Astrocyte (in vitro differentiated cells and primary cell): ENCODE results near the gene SLC9A9. TPM values are rescaled to one million over a fixed set of nuclear protein-coding genes. Genes with fewer than 3 reads are reported as not detected.
A peak's percentile ranks its signal among the peaks of the same experiment; 100 is the strongest.

ENCODE experiments used
- DNase-seq: peaks from one replicate; pipeline ENCODE4 v3.0.0-alpha.2; 2010; ENCODE audit warnings: low read depth
- FAIRE-seq: peaks from 2 replicates; lab custom pipeline; 2011; peaks lifted over from hg19 to GRCh38; lab: Jason Lieb, UNC
- H2AFZ ChIP-seq: 2 replicates; pipeline ENCODE4 v1.6.0; 2012; ENCODE audit warnings: low read depth, low read length, inconsistent platforms
- H3K27ac ChIP-seq: 2 replicates; pipeline ENCODE4 v1.5.1; 2011; ENCODE audit warnings: low read depth, low read length, inconsistent platforms
- H3K27me3 ChIP-seq: 2 replicates; pipeline ENCODE4 v1.6.0; 2011; ENCODE audit warnings: low read length, inconsistent platforms; ENCODE audit not compliant: insufficient read depth
- H3K36me3 ChIP-seq: 2 replicates; pipeline ENCODE4 v1.5.1; 2011; ENCODE audit warnings: low read length, inconsistent platforms; ENCODE audit not compliant: insufficient read depth
- H3K4me1 ChIP-seq: 2 replicates; pipeline ENCODE4 v1.5.1; 2011; ENCODE audit warnings: low read length, inconsistent platforms; ENCODE audit not compliant: insufficient read depth
- H3K4me2 ChIP-seq: 2 replicates; pipeline ENCODE4 v1.6.0; 2012; ENCODE audit warnings: low read length, inconsistent platforms
- H3K4me3 ChIP-seq: 2 replicates; pipeline ENCODE4 v1.5.1; 2011; ENCODE audit warnings: low read depth, mild to moderate bottlenecking, low read length, inconsistent platforms; ENCODE audit not compliant: insufficient read depth
- H3K79me2 ChIP-seq: 2 replicates; pipeline ENCODE4 v1.6.0; 2012; ENCODE audit warnings: mild to moderate bottlenecking, low read length, inconsistent platforms; ENCODE audit not compliant: insufficient read depth
- H3K9ac ChIP-seq: 2 replicates; pipeline ENCODE4 v1.6.0; 2012; ENCODE audit warnings: mild to moderate bottlenecking, low read length, inconsistent platforms
- H3K9me3 ChIP-seq: 2 replicates; pipeline ENCODE4 v1.5.1; 2012; ENCODE audit warnings: low read depth, mild to moderate bottlenecking, low read length, inconsistent platforms; ENCODE audit not compliant: insufficient read depth
- H4K20me1 ChIP-seq: 2 replicates; pipeline ENCODE4 v1.6.0; 2012; ENCODE audit warnings: low read length, inconsistent platforms; ENCODE audit not compliant: insufficient read depth
- H3K27ac Mint-ChIP-seq: one replicate; pipeline ENCODE4 v1.8.0; 2021; ENCODE audit warnings: mild to moderate bottlenecking, mixed read lengths; ENCODE audit not compliant: unreplicated experiment
- H3K27me3 Mint-ChIP-seq: one replicate; pipeline ENCODE4 v1.8.0; 2021; ENCODE audit warnings: low read depth, mixed read lengths; ENCODE audit not compliant: unreplicated experiment
- H3K36me3 Mint-ChIP-seq: one replicate; pipeline ENCODE4 v1.8.0; 2021; ENCODE audit warnings: low read depth, mixed read lengths; ENCODE audit not compliant: unreplicated experiment
- H3K4me1 Mint-ChIP-seq: one replicate; pipeline ENCODE4 v1.8.0; 2021; ENCODE audit warnings: low read depth, mixed read lengths; ENCODE audit not compliant: unreplicated experiment
- H3K4me3 Mint-ChIP-seq: one replicate; pipeline ENCODE4 v1.8.0; 2021; ENCODE audit warnings: mild to moderate bottlenecking, moderate library complexity, mixed read lengths; ENCODE audit not compliant: unreplicated experiment
- H3K9me3 Mint-ChIP-seq: one replicate; pipeline ENCODE4 v1.8.0; 2021; ENCODE audit warnings: mild to moderate bottlenecking, mixed read lengths; ENCODE audit not compliant: unreplicated experiment
- EZH2 ChIP-seq: IDR thresholded peaks from 2 replicates; pipeline ENCODE4 v1.6.1; 2012; ENCODE audit warnings: mild to moderate bottlenecking, low read length, inconsistent platforms; ENCODE audit not compliant: insufficient read depth
- total RNA-seq: library from RNA; stranded (reverse); gene quantifications from 2 replicates; pipeline ENCODE4 v1.2.1, GENCODE V29; 2021
- TF ChIP-seq, protein P1 (sequence below): IDR thresholded peaks from 2 replicates; pipeline ENCODE4 v1.5.1; 2011; ENCODE audit warnings: low read depth, mild to moderate bottlenecking, inconsistent platforms, low read length, moderate library complexity; ENCODE audit not compliant: insufficient read depth

The SLC9A9 gene
- total RNA-seq, 1 donor from 2014 or later = 1.5 TPM

DNA sequence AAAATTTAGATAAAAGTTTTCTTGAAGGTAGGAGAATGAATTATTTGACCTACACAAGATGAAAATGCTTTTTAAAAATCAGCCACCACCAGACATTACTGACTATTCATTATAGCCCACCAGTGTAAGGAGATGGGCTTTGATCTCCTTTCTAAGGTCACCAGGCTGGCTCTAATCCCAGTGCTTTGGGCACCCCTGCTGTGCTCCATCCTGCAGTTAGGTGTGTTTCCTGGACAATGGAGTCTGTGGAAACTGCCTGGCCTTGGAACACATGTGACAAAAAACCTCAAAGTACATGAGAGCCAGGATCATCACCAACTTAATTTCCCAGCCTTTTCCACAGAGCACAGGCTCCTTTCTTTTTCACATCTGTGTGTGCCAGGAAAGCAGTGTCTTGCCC lies 467.8 kb downstream of the SLC9A9 start:
- no peaks in the 10 kb centered on the region for H3K4me1 Mint-ChIP-seq
- FAIRE-seq (no peak), DNase-seq (no peak)
- no peaks in the 10 kb centered on the region for H4K20me1 ChIP-seq
- H3K36me3 Mint-ChIP-seq = no peaks in the 10 kb centered on the region
- no peak overlapping the region for H3K4me3 ChIP-seq
- no peak overlapping the region for H3K4me2 ChIP-seq
- peaks cover 3% of the 10 kb centered on the region for H3K9me3 Mint-ChIP-seq
- no peak overlapping the region for H2AFZ ChIP-seq
- no peak overlapping the region for H3K27ac Mint-ChIP-seq
- H3K27me3 ChIP-seq = no peaks in the 10 kb centered on the region
- H3K4me1 ChIP-seq = no peaks in the 10 kb centered on the region
- H3K4me3 Mint-ChIP-seq = no peak overlapping the region
- no peaks in the 10 kb centered on the region for H3K36me3 ChIP-seq
- H3K27ac ChIP-seq = no peak overlapping the region
- TF ChIP-seq EZH2 = no peak
- TF ChIP-seq, protein P1, sequence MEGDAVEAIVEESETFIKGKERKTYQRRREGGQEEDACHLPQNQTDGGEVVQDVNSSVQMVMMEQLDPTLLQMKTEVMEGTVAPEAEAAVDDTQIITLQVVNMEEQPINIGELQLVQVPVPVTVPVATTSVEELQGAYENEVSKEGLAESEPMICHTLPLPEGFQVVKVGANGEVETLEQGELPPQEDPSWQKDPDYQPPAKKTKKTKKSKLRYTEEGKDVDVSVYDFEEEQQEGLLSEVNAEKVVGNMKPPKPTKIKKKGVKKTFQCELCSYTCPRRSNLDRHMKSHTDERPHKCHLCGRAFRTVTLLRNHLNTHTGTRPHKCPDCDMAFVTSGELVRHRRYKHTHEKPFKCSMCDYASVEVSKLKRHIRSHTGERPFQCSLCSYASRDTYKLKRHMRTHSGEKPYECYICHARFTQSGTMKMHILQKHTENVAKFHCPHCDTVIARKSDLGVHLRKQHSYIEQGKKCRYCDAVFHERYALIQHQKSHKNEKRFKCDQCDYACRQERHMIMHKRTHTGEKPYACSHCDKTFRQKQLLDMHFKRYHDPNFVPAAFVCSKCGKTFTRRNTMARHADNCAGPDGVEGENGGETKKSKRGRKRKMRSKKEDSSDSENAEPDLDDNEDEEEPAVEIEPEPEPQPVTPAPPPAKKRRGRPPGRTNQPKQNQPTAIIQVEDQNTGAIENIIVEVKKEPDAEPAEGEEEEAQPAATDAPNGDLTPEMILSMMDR = no peak
- H3K27me3 Mint-ChIP-seq = peaks cover 4% of the 10 kb centered on the region
- H3K79me2 ChIP-seq = no peaks in the 10 kb centered on the region
- no peak overlapping the region for H3K9ac ChIP-seq
- H3K9me3 ChIP-seq = no peaks in the 10 kb centered on the region

DNA sequence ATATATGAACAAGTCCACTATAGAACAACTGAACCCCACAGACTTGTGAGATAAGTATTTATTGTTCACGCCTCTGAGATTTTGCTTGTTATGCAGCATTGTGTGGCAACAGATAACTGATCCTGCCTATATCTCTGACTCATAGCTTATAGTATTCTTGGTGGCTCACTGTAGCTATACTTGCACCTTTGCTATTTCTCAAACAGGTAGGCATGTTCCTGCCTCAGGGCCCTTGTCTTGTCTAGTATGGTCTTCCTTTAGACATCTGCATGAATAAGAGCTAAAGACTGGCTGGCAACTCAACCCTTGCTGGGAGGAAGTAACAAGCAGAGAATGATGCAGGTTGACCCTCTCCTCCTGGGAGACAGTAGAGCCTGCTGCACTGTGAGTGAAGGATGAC lies 472.6 kb downstream of the SLC9A9 start:
- Histone ChIP-seq H4K20me1 (no peaks in the 10 kb centered on the region), H3K9me3 (no peaks in the 10 kb centered on the region), H3K4me2 (no peak overlapping the region), H3K36me3 (no peaks in the 10 kb centered on the region), H3K4me3 (no peak overlapping the region), H3K27me3 (no peaks in the 10 kb centered on the region), H3K79me2 (no peaks in the 10 kb centered on the region), H3K27ac (no peak overlapping the region), H3K9ac (no peak overlapping the region), H3K4me1 (no peaks in the 10 kb centered on the region), H2AFZ (no peak overlapping the region)
- peaks cover 10% of the 10 kb centered on the region for H3K27me3 Mint-ChIP-seq
- H3K36me3 Mint-ChIP-seq = no peaks in the 10 kb centered on the region
- no peak overlapping the region for H3K4me3 Mint-ChIP-seq
- no peaks in the 10 kb centered on the region for H3K4me1 Mint-ChIP-seq
- FAIRE-seq (no peak), DNase-seq (no peak)
- no peak overlapping the region for H3K27ac Mint-ChIP-seq
- TF ChIP-seq EZH2 = no peak
- TF ChIP-seq, protein P1 = no peak
- H3K9me3 Mint-ChIP-seq = no peaks in the 10 kb centered on the region

DNA sequence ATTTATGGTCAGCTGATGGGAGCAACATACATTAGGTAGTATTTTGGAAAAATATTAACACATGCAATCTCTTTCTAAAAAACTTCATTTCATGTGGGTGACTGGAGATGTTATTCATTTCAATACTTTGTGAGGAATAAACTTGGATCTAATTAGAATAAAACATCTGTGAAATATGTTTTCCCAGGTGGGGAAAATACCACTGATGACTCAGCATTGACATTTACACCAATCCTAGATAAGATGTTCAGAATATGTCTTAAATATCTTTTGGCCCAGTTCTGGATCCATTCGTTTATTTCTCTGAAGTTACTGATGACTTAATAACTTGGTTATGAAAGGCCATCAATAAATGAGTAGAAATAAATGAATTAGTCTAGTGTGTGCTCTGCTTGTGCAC lies 481.1 kb downstream of the SLC9A9 start:
- Mint-ChIP-seq H3K9me3 (no peaks in the 10 kb centered on the region), H3K27me3 (peaks cover 7% of the 10 kb centered on the region), H3K4me3 (no peak overlapping the region), H3K4me1 (peaks cover 11% of the 10 kb centered on the region), H3K36me3 (no peaks in the 10 kb centered on the region), H3K27ac (no peak overlapping the region)
- Histone ChIP-seq H3K36me3 (no peaks in the 10 kb centered on the region), H3K27me3 (no peaks in the 10 kb centered on the region), H3K4me2 (no peak overlapping the region), H3K9me3 (no peaks in the 10 kb centered on the region), H3K27ac (no peak overlapping the region), H3K4me1 (peaks cover 6% of the 10 kb centered on the region), H2AFZ (no peak overlapping the region), H3K9ac (no peak overlapping the region), H4K20me1 (no peaks in the 10 kb centered on the region), H3K79me2 (no peaks in the 10 kb centered on the region), H3K4me3 (no peak overlapping the region)
- DNase-seq (peak; percentile 36), FAIRE-seq (no peak)
- TF ChIP-seq EZH2 = no peak
- TF ChIP-seq, protein P1 = no peak
